ENCODE measurements around the gene CSGALNACT2. TPM values are rescaled to one million over a fixed set of nuclear protein-coding genes. Genes with fewer than 3 reads are reported as not detected.

CSGALNACT2 gene
- total RNA-seq, 1 experiment from 2014 or later = 6.4 TPM

GRCh38 chr10:43106256-43107091 is 31.8 kb upstream of the CSGALNACT2 start:
- Histone ChIP-seq H3K4me1 (no peaks in the 10 kb centered on the region), H3K9me3 (no peaks in the 10 kb centered on the region), H3K4me3 (ENCODE audit: low read depth, low read length) (no peak overlapping the region), H3K27me3 (replicated peaks; ENCODE audit: control insufficient read depth, insufficient read depth, low read length) (peaks cover 3% of the 10 kb centered on the region), H3K36me3 (ENCODE audit: control insufficient read depth, insufficient read depth, low read length) (no peaks in the 10 kb centered on the region)
- Mint-ChIP-seq H3K9me3 (ENCODE audit: unreplicated experiment) (no peaks in the 10 kb centered on the region), H3K27me3 (ENCODE audit: insufficient read depth, unreplicated experiment) (peaks cover 15% of the 10 kb centered on the region), H3K4me3 (ENCODE audit: unreplicated experiment) (no peak overlapping the region), H3K36me3 (ENCODE audit: insufficient read depth, unreplicated experiment) (peaks cover 6% of the 10 kb centered on the region), H3K27ac (ENCODE audit: unreplicated experiment) (no peak overlapping the region), H3K4me1 (ENCODE audit: low read depth, unreplicated experiment) (no peaks in the 10 kb centered on the region)
- BruUV-seq (replicated peaks) = no TSS peak
- CTCF ChIA-PET = no interaction called here
- intact Hi-C loops (cut with micrococcal nuclease; ENCODE audit: unreplicated experiment) = loop anchor here (5.0 to 10.0 kb wide), 2 partner anchors 132 to 356 kb away; no protein-coding TSS in a partner anchor
- POLR2A ChIA-PET = no interaction called here
- no peak for TF ChIP-seq CTCF (IDR thresholded peaks at IDR 0.05; ENCODE audit: insufficient read depth in 1 of 2, low read depth in 1 of 2, low read length in 1 of 2, severe bottlenecking in 1 of 2, unreplicated experiment in 1 of 2)
- DNase-seq = no peak

GRCh38 chr10:43108951-43109350 is 29.3 kb upstream of the CSGALNACT2 start:
- intact Hi-C loops (cut with micrococcal nuclease; ENCODE audit: unreplicated experiment) = loop anchor here (5.0 to 10.0 kb wide), 2 partner anchors 134 to 353 kb away; no protein-coding TSS in a partner anchor
- H3K36me3 ChIP-seq (ENCODE audit: control insufficient read depth, insufficient read depth, low read length) = no peaks in the 10 kb centered on the region
- TF ChIP-seq CTCF (IDR thresholded peaks at IDR 0.05; ENCODE audit: insufficient read depth in 1 of 2, low read depth in 1 of 2, low read length in 1 of 2, severe bottlenecking in 1 of 2, unreplicated experiment in 1 of 2) = no peak

GRCh38 chr10:43109671-43110249 is 28.5 kb upstream of the CSGALNACT2 start:
- H3K27me3 ChIP-seq (replicated peaks; ENCODE audit: control insufficient read depth, insufficient read depth, low read length) = no peaks in the 10 kb centered on the region
- H3K9me3 ChIP-seq = no peaks in the 10 kb centered on the region
- H3K36me3 ChIP-seq (ENCODE audit: control insufficient read depth, insufficient read depth, low read length) = no peaks in the 10 kb centered on the region
- H3K4me3 Mint-ChIP-seq (ENCODE audit: unreplicated experiment) = no peak overlapping the region
- TF ChIP-seq CTCF (IDR thresholded peaks at IDR 0.05; ENCODE audit: insufficient read depth in 1 of 2, low read depth in 1 of 2, low read length in 1 of 2, severe bottlenecking in 1 of 2, unreplicated experiment in 1 of 2) = no peak
- H3K4me3 ChIP-seq (ENCODE audit: low read depth, low read length) = no peak overlapping the region
- intact Hi-C loops (cut with micrococcal nuclease; ENCODE audit: unreplicated experiment) = loop anchor here (5.0 to 10.0 kb wide), 2 partner anchors 135 to 353 kb away; no protein-coding TSS in a partner anchor
- no peak for DNase-seq
- POLR2A ChIA-PET = no interaction called here
- CTCF ChIA-PET = no interaction called here
- H3K9me3 Mint-ChIP-seq (ENCODE audit: unreplicated experiment) = no peaks in the 10 kb centered on the region
- H3K27me3 Mint-ChIP-seq (ENCODE audit: insufficient read depth, unreplicated experiment) = no peaks in the 10 kb centered on the region
- no peak overlapping the region for H3K27ac Mint-ChIP-seq (ENCODE audit: unreplicated experiment)
- no TSS peak for BruUV-seq (replicated peaks)
- H3K4me1 ChIP-seq = no peaks in the 10 kb centered on the region
- no peaks in the 10 kb centered on the region for H3K4me1 Mint-ChIP-seq (ENCODE audit: low read depth, unreplicated experiment)
- peaks cover 6% of the 10 kb centered on the region for H3K36me3 Mint-ChIP-seq (ENCODE audit: insufficient read depth, unreplicated experiment)

More at GRCh38 chr10:43108951-43109350, 29.3 kb upstream of the CSGALNACT2 start:
- Histone ChIP-seq H3K4me1 (no peaks in the 10 kb centered on the region), H3K27me3 (replicated peaks; ENCODE audit: control insufficient read depth, insufficient read depth, low read length) (peaks cover 3% of the 10 kb centered on the region), H3K4me3 (ENCODE audit: low read depth, low read length) (no peak overlapping the region), H3K9me3 (no peaks in the 10 kb centered on the region)
- H3K27me3 Mint-ChIP-seq (ENCODE audit: insufficient read depth, unreplicated experiment) = no peaks in the 10 kb centered on the region
- H3K4me3 Mint-ChIP-seq (ENCODE audit: unreplicated experiment) = no peak overlapping the region
- CTCF ChIA-PET = no interaction called here
- DNase-seq = no peak
- POLR2A ChIA-PET = no interaction called here
- no peak overlapping the region for H3K27ac Mint-ChIP-seq (ENCODE audit: unreplicated experiment)
- no peaks in the 10 kb centered on the region for H3K4me1 Mint-ChIP-seq (ENCODE audit: low read depth, unreplicated experiment)
- H3K9me3 Mint-ChIP-seq (ENCODE audit: unreplicated experiment) = no peaks in the 10 kb centered on the region
- no TSS peak for BruUV-seq (replicated peaks)
- peaks cover 6% of the 10 kb centered on the region for H3K36me3 Mint-ChIP-seq (ENCODE audit: insufficient read depth, unreplicated experiment)
